Mesodermal cell (in vitro differentiated cells): ENCODE measurements around the gene LSM4.

ENCODE experiments used
- H3K27ac ChIP-seq: 2 replicates; pipeline ENCODE4 v1.7.0; 2013; ENCODE audit warnings: mild to moderate bottlenecking, low read depth, low read length, moderate library complexity; ENCODE audit not compliant: severe bottlenecking
- H3K36me3 ChIP-seq: 2 replicates; pipeline ENCODE4 v1.7.1; 2013; ENCODE audit warnings: mild to moderate bottlenecking, low read length, moderate library complexity; ENCODE audit not compliant: control insufficient read depth, insufficient read depth
- H3K4me1 ChIP-seq: one replicate; pipeline ENCODE4 v1.7.1; 2013; ENCODE audit warnings: mild to moderate bottlenecking, low read length; ENCODE audit not compliant: insufficient read depth, control insufficient read depth, poor library complexity, severe bottlenecking
- H3K4me3 ChIP-seq: 2 replicates; pipeline ENCODE4 v1.7.0; 2013; ENCODE audit warnings: low read length, control low read depth, mild to moderate bottlenecking; ENCODE audit not compliant: insufficient read depth, poor library complexity, severe bottlenecking; ENCODE audit errors: extremely low read depth
- H3K9me3 ChIP-seq: 2 replicates; pipeline ENCODE4 v1.7.1; 2013; ENCODE audit warnings: mild to moderate bottlenecking, low read length, moderate library complexity; ENCODE audit not compliant: control insufficient read depth
- WGBS, 2 experiments: methylation state at CpG; one replicate each; pipeline ENCODE4 v1.1.5; 2013; ENCODE audit warnings: missing lambda C conversion rate in 2 of 2; ENCODE audit not compliant: insufficient coverage in 2 of 2; 5-methylcytosine and 5-hydroxymethylcytosine counted together

The LSM4 gene

GRCh38 chr19:18291590-18292461 lies 31.1 kb downstream of the LSM4 start:
- 0% methylated on average over 45 to 50 of the region's 75 CpGs for WGBS, 2 experiments
- peak overlapping the region; percentile 51 for H3K4me3 ChIP-seq
- H3K4me1 ChIP-seq = peaks cover 18% of the 10 kb centered on the region
- H3K9me3 ChIP-seq = no peaks in the 10 kb centered on the region
- H3K36me3 ChIP-seq = no peaks in the 10 kb centered on the region
- peak overlapping the region; percentile 98 for H3K27ac ChIP-seq

- Histone ChIP-seq H3K4me3 (peak overlapping the region; percentile 51), H3K27ac (peak overlapping the region; percentile 98), H3K9me3 (no peaks in the 10 kb centered on the region), H3K4me1 (peaks cover 22% of the 10 kb centered on the region), H3K36me3 (no peaks in the 10 kb centered on the region)
- WGBS, 2 experiments = 59 to 63% methylated on average over 18 of the region's 21 CpGs
Observed at GRCh38 chr19:18291019-18291524, 31.8 kb downstream of the LSM4 start.

- 74 to 84% methylated on average over 5 to 9 of the region's 14 CpGs for WGBS, 2 experiments
- H3K27ac ChIP-seq = no peak overlapping the region
Observed at GRCh38 chr19:18290302-18291018, 32.4 kb downstream of the LSM4 start.

GRCh38 chr19:18289471-18290301 lies 33.2 kb downstream of the LSM4 start:
- peak overlapping the region; percentile 23 for H3K27ac ChIP-seq
- H3K4me1 ChIP-seq = peaks cover 22% of the 10 kb centered on the region
- H3K4me3 ChIP-seq = no peak overlapping the region
- WGBS, 2 experiments = 80 to 84% methylated on average over 4 to 6 of the region's 12 CpGs
- no peaks in the 10 kb centered on the region for H3K9me3 ChIP-seq
- no peaks in the 10 kb centered on the region for H3K36me3 ChIP-seq

More at GRCh38 chr19:18290302-18291018, 32.4 kb downstream of the LSM4 start:
- Histone ChIP-seq H3K36me3 (no peaks in the 10 kb centered on the region), H3K4me3 (no peak overlapping the region), H3K9me3 (no peaks in the 10 kb centered on the region), H3K4me1 (peaks cover 22% of the 10 kb centered on the region)

GRCh38 chr19:18287836-18288772 lies 34.8 kb downstream of the LSM4 start:
- 26 to 32% methylated on average over 24 of the region's 26 CpGs for WGBS, 2 experiments
- no peaks in the 10 kb centered on the region for H3K9me3 ChIP-seq
- peaks cover 18% of the 10 kb centered on the region for H3K4me1 ChIP-seq
- no peaks in the 10 kb centered on the region for H3K36me3 ChIP-seq
- peak overlapping the region; percentile 69 for H3K27ac ChIP-seq
- H3K4me3 ChIP-seq = no peak overlapping the region

GRCh38 chr19:18286973-18287635 lies 35.8 kb downstream of the LSM4 start:
- Histone ChIP-seq H3K27ac (peak overlapping the region; percentile 69), H3K4me3 (no peak overlapping the region), H3K4me1 (peaks cover 26% of the 10 kb centered on the region), H3K9me3 (no peaks in the 10 kb centered on the region), H3K36me3 (no peaks in the 10 kb centered on the region)
- WGBS, 2 experiments = 67 to 73% methylated on average over 18 to 21 of the region's 21 CpGs

- WGBS, 2 experiments = 96% methylated on average over 11 of the region's 12 CpGs
- Histone ChIP-seq H3K27ac (no peak overlapping the region), H3K4me3 (no peak overlapping the region), H3K36me3 (no peaks in the 10 kb centered on the region), H3K9me3 (no peaks in the 10 kb centered on the region), H3K4me1 (peaks cover 20% of the 10 kb centered on the region)
Observed at GRCh38 chr19:18284712-18285360, 38.0 kb downstream of the LSM4 start.

- H3K27ac ChIP-seq = peak overlapping the region; percentile 100
Observed at GRCh38 chr19:18283338-18283737, 39.5 kb downstream of the LSM4 start.

GRCh38 chr19:18282788-18283141 lies 40.1 kb downstream of the LSM4 start:
- peak overlapping the region; percentile 39 for H3K4me3 ChIP-seq
- H3K36me3 ChIP-seq = peaks cover 16% of the 10 kb centered on the region
- H3K27ac ChIP-seq = peak overlapping the region; percentile 100
- H3K4me1 ChIP-seq = peaks cover 25% of the 10 kb centered on the region
- WGBS, 2 experiments = 71 to 74% methylated on average over 4 of the region's 4 CpGs
- no peaks in the 10 kb centered on the region for H3K9me3 ChIP-seq

More at GRCh38 chr19:18283338-18283737, 39.5 kb downstream of the LSM4 start:
- peaks cover 29% of the 10 kb centered on the region for H3K4me1 ChIP-seq
- H3K9me3 ChIP-seq = no peaks in the 10 kb centered on the region
- H3K36me3 ChIP-seq = peaks cover 10% of the 10 kb centered on the region
- WGBS, 2 experiments = 90 to 93% methylated on average over 4 to 5 of the region's 5 CpGs
- H3K4me3 ChIP-seq = no peak overlapping the region
